Gastroesophageal sphincter (tissue), 3 donors: ENCODE results near the gene DSG1.

Source experiments
- POLR2A ChIP-seq, 2 donors: fragments of 450-650 bp; IDR thresholded peaks; one replicate each; pipeline ENCODE4 v1.6.1; 2017; ENCODE audit warnings: antibody characterized with exemption in 2 of 2, mild to moderate bottlenecking in 2 of 2, moderate library complexity in 1 of 2
- POLR2AphosphoS5 ChIP-seq: sonication (generic); formaldehyde crosslinking; IDR thresholded peaks from one replicate; pipeline ENCODE4 v1.6.1; 2017; ENCODE audit warnings: antibody characterized with exemption
- TF ChIP-seq, protein P1 (sequence below), 4 experiments: fragments of 200-600 bp in 2 of 4; fragments of 450-650 bp in 2 of 4; sonication (generic) in 1 of 4; IDR thresholded peaks; one replicate each; pipeline ENCODE4 v1.5.1; 2017 to 2019; ENCODE audit warnings: antibody characterized with exemption in 4 of 4, mild to moderate bottlenecking in 2 of 4, moderate library complexity in 2 of 4

DNA sequence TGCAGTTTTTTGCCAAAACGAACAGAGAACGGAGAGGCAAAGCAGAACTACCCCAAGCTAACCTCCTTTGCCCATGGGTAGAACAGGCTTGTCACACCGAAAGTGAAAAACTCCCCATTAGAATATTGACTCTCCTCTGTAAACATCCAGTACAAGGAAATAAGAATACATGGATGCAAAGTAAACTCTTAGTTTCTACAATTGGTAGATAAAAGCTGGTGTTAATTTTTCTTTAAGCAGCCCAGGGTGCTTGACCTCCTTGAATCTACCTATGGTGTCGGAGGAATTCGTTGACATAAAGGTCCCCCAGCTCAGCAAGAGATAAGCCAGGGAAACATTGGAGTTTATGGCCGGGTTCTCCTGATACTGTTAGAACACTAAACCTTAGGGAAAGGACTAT, 48.4 kb upstream of the DSG1 start:
- TF ChIP-seq, protein P1, sequence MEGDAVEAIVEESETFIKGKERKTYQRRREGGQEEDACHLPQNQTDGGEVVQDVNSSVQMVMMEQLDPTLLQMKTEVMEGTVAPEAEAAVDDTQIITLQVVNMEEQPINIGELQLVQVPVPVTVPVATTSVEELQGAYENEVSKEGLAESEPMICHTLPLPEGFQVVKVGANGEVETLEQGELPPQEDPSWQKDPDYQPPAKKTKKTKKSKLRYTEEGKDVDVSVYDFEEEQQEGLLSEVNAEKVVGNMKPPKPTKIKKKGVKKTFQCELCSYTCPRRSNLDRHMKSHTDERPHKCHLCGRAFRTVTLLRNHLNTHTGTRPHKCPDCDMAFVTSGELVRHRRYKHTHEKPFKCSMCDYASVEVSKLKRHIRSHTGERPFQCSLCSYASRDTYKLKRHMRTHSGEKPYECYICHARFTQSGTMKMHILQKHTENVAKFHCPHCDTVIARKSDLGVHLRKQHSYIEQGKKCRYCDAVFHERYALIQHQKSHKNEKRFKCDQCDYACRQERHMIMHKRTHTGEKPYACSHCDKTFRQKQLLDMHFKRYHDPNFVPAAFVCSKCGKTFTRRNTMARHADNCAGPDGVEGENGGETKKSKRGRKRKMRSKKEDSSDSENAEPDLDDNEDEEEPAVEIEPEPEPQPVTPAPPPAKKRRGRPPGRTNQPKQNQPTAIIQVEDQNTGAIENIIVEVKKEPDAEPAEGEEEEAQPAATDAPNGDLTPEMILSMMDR (IDR thresholded peaks at IDR 0.05): no peak
- no peak for TF ChIP-seq POLR2A (IDR thresholded peaks at IDR 0.05)
- TF ChIP-seq POLR2AphosphoS5: no peak
